Endothelial cell of umbilical vein (primary cell): ENCODE measurements around the gene MMP25.

Experiments
- EZH2 ChIP-seq: IDR thresholded peaks from 2 replicates; pipeline ENCODE4 v1.6.1; 2012; ENCODE audit warnings: borderline replicate concordance, low read depth, mild to moderate bottlenecking, moderate library complexity, low read length, inconsistent platforms; ENCODE audit not compliant: severe bottlenecking
- FOS ChIP-seq: IDR thresholded peaks from 2 replicates; pipeline ENCODE4 v1.6.1; 2011; ENCODE audit warnings: mild to moderate bottlenecking, low read length, moderate library complexity, borderline replicate concordance; ENCODE audit not compliant: insufficient read depth
- GATA2 ChIP-seq: IDR thresholded peaks from 2 replicates; pipeline ENCODE4 v1.7.0; 2011; ENCODE audit warnings: low read depth, mild to moderate bottlenecking, moderate library complexity, mixed read lengths, low read length; ENCODE audit not compliant: insufficient read length, insufficient read depth
- JUN ChIP-seq: IDR thresholded peaks from 2 replicates; pipeline ENCODE4 v1.6.1; 2011; ENCODE audit warnings: borderline replicate concordance, low read depth; ENCODE audit not compliant: insufficient read length, insufficient read depth
- MAX ChIP-seq: IDR thresholded peaks from 2 replicates; pipeline ENCODE4 v1.6.1; 2011; ENCODE audit not compliant: insufficient read depth, insufficient read length
- MYC ChIP-seq: IDR thresholded peaks from one replicate; pipeline ENCODE4 v1.6.1; 2011; ENCODE audit warnings: mild to moderate bottlenecking, low read depth, low read length
- POLR2A ChIP-seq: IDR thresholded peaks from 2 replicates; pipeline ENCODE4 v1.6.1; 2012; ENCODE audit warnings: low read depth, mild to moderate bottlenecking, control low read depth, low read length
- POLR2AphosphoS5 ChIP-seq: IDR thresholded peaks from 2 replicates; pipeline ENCODE4 v1.6.1; 2012; ENCODE audit warnings: low read depth, mild to moderate bottlenecking, control low read depth, low read length, moderate library complexity; ENCODE audit not compliant: insufficient read depth
- TF ChIP-seq, protein P1 (sequence below), 2 donors: IDR thresholded peaks; 1 replicate in 1 of 2; 2 replicates in 1 of 2; pipeline ENCODE4 v1.5.1; 2011; ENCODE audit warnings: low read length in 2 of 2, mild to moderate bottlenecking in 2 of 2, moderate library complexity in 2 of 2, control low read depth in 1 of 2, inconsistent platforms in 1 of 2, low read depth in 1 of 2; ENCODE audit not compliant: insufficient read depth in 1 of 2; ENCODE audit errors: extremely low read depth in 1 of 2

DNA sequence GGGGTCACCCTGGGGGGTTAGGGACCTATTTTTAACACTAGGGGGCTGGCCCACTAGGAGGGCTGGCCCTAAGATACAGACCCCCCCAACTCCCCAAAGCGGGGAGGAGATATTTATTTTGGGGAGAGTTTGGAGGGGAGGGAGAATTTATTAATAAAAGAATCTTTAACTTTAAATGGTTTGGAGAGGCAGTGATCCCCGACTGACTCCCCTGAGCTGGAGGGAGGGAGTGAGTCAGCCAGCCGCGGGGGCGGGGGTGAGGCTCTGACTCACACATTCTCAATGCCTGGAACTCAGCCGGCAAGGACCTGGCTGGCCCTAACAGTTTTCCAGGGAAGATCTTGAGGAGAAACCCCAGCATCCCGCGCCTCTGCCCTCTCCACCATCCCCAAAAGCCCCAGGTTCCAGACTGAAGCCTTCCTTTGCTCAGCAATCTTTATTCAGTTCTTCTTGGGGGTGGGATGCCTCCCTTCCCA, 24.1 kb upstream of the MMP25 start:
- TF ChIP-seq, protein P1, sequence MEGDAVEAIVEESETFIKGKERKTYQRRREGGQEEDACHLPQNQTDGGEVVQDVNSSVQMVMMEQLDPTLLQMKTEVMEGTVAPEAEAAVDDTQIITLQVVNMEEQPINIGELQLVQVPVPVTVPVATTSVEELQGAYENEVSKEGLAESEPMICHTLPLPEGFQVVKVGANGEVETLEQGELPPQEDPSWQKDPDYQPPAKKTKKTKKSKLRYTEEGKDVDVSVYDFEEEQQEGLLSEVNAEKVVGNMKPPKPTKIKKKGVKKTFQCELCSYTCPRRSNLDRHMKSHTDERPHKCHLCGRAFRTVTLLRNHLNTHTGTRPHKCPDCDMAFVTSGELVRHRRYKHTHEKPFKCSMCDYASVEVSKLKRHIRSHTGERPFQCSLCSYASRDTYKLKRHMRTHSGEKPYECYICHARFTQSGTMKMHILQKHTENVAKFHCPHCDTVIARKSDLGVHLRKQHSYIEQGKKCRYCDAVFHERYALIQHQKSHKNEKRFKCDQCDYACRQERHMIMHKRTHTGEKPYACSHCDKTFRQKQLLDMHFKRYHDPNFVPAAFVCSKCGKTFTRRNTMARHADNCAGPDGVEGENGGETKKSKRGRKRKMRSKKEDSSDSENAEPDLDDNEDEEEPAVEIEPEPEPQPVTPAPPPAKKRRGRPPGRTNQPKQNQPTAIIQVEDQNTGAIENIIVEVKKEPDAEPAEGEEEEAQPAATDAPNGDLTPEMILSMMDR (IDR thresholded peaks at IDR 0.05; ENCODE audit: extremely low read depth in 1 of 2, insufficient read depth in 1 of 2, low read depth in 1 of 2, low read length in 2 of 2) = no peak
- no peak for TF ChIP-seq EZH2
- peak; percentile 82 for TF ChIP-seq POLR2AphosphoS5
- TF ChIP-seq POLR2A = no peak
- TF ChIP-seq MYC = no peak
- TF ChIP-seq MAX = no peak
- TF ChIP-seq FOS = peak; percentile 99
- peak; percentile 90 for TF ChIP-seq JUN
- TF ChIP-seq GATA2 = no peak
